GM12891 (cell line): ENCODE data around the gene NEDD4L.

Experiments used
- PAX5 ChIP-seq: IDR thresholded peaks from 2 replicates; pipeline ENCODE4 v1.6.1; 2011; ENCODE audit warnings: low read length, moderate library complexity, mild to moderate bottlenecking; ENCODE audit not compliant: insufficient read depth, severe bottlenecking
- POLR2A ChIP-seq: IDR thresholded peaks from 2 replicates; pipeline ENCODE4 v1.6.1; 2011; ENCODE audit warnings: low read depth, low read length, control low read depth
- POLR2AphosphoS5 ChIP-seq: IDR thresholded peaks from 2 replicates; pipeline ENCODE4 v1.6.1; 2011; ENCODE audit warnings: low read depth, low read length, control low read depth
- SPI1 ChIP-seq: IDR thresholded peaks from 2 replicates; pipeline ENCODE4 v1.6.1; 2011; ENCODE audit warnings: low read depth, low read length, control low read depth
- TAF1 ChIP-seq: IDR thresholded peaks from 2 replicates; pipeline ENCODE4 v1.6.1; 2011; ENCODE audit warnings: low read depth, low read length, control low read depth

- TF ChIP-seq TAF1 (no peak), POLR2A (no peak), PAX5 (no peak), POLR2AphosphoS5 (no peak), SPI1 (peak; percentile 29; the same call in 1 of the 2 replicates)
Measured at GRCh38 chr18:58100154-58100553, 56.1 kb downstream of the NEDD4L start.
